Measurements from ENCODE around the gene FAM3A. TPM values are rescaled to one million over a fixed set of nuclear protein-coding genes. Genes with fewer than 3 reads are reported as not detected.

The FAM3A gene
- total and polyA plus RNA-seq, 2 of the 8 experiments (the other 6 are each of a cell fraction or from before 2014, with no cell fraction given) = 16.2 to 18.6 TPM

GRCh38 chrX:154481911-154482601 is 34.0 kb downstream of the FAM3A start:
- ChIA-PET POLR2A (ENCODE audit: partially characterized antibody) (interaction anchor here (1.0 to 1.2 kb wide), 2 partner anchors 48 to 84 kb away, joined by 3 read pairs; partner anchors contain the start of gene RPL10), CTCF (ENCODE audit: partially characterized antibody) (interaction anchor here (0.5 to 2.1 kb wide), 6 partner anchors 21 to 108 kb away, joined by 3 to 8 read pairs (median 3); no protein-coding TSS in a partner anchor)
- no peak overlapping the region for H2BK120ac ChIP-seq (replicated peaks; ENCODE audit: low read depth, low read length)
- no peak overlapping the region for H2BK5ac ChIP-seq (ENCODE audit: low read depth, low read length)
- H3K14ac ChIP-seq (ENCODE audit: insufficient read length) = no peak overlapping the region
- 82% methylated on average over 7 of the region's 14 CpGs; no CpG with 5 or more reads in 1 of the 2 experiments for WGBS, 2 experiments (ENCODE audit: extremely low coverage in 1 of 2, insufficient coverage in 1 of 2, insufficient read length in 1 of 2, insufficient replicate concordance in 2 of 2, low coverage in 1 of 2, low lambda C conversion rate in 2 of 2, missing lambda C conversion rate in 1 of 2)
- no peak overlapping the region for H2BK12ac ChIP-seq (ENCODE audit: low read depth, low read length)
- peaks cover 0 to 2% of the 10 kb centered on the region in 2 experiments for H4K20me1 ChIP-seq (replicated peaks in 1 of 2; ENCODE audit: control insufficient read depth in 1 of 2, insufficient read depth in 2 of 2, low read length in 2 of 2)
- no peak overlapping the region for H4K8ac ChIP-seq (ENCODE audit: extremely low read depth, insufficient read depth, low read length)
- H2BK20ac ChIP-seq (ENCODE audit: low read length) = no peak overlapping the region
- H3K36me3 ChIP-seq (ENCODE audit: control insufficient read depth in 2 of 4, insufficient read depth in 4 of 4, low read length in 3 of 4) = peaks cover 0 to 13% (median 0%) of the 10 kb centered on the region in 4 experiments; a peak in 2 of 8 replicates
- no peak overlapping the region for H3K4me3 ChIP-seq (ENCODE audit: extremely low read depth in 1 of 4, insufficient read depth in 2 of 4, low read depth in 3 of 4, low read length in 4 of 4)
- H3K23me2 ChIP-seq (ENCODE audit: low read depth, low read length) = peaks cover 3% of the 10 kb centered on the region; the same call in 1 of the 2 replicates
- no peak overlapping the region for H2AK5ac ChIP-seq (ENCODE audit: low read depth, low read length)
- FAIRE-seq (no peak), DNase-seq (ENCODE audit: low read depth in 1 of 2, low spot score in 2 of 2) (no peak)
- H3K9ac ChIP-seq (replicated peaks in 1 of 4; ENCODE audit: extremely low read depth in 1 of 4, low read depth in 3 of 4, low read length in 3 of 4) = no peak overlapping the region
- H3K79me1 ChIP-seq (ENCODE audit: low read depth, low read length) = no peaks in the 10 kb centered on the region
- no peaks in the 10 kb centered on the region for H3K9me3 ChIP-seq (ENCODE audit: insufficient read depth in 2 of 2, low read depth in 1 of 2, low read length in 1 of 2)
- no peak overlapping the region for H2BK15ac ChIP-seq (ENCODE audit: low read length)
- H3K18ac ChIP-seq (ENCODE audit: extremely low read depth, low read length) = no peak overlapping the region
- no peak for TF ChIP-seq SIRT6 (IDR thresholded peaks at IDR 0.05; ENCODE audit: low read length)
- no peak overlapping the region for H3K56ac ChIP-seq (replicated peaks; ENCODE audit: insufficient read length, low read depth, low read length)
- H3K23ac ChIP-seq (ENCODE audit: insufficient read length) = no peak overlapping the region
- H3K79me2 ChIP-seq (ENCODE audit: control insufficient read depth in 1 of 2, insufficient read depth in 2 of 2, low read length in 2 of 2) = no peaks in the 10 kb centered on the region
- H3K27ac ChIP-seq (ENCODE audit: low read depth, low read length) = no peak overlapping the region
- no peak overlapping the region for H4K5ac ChIP-seq (ENCODE audit: insufficient read length, low read depth, low read length)
- no peak overlapping the region for H3K4ac ChIP-seq (replicated peaks; ENCODE audit: insufficient read length, low read depth, low read length)
- H3K4me1 ChIP-seq (replicated peaks in 1 of 4; ENCODE audit: control insufficient read depth in 3 of 4, insufficient read depth in 4 of 4, low read length in 3 of 4) = peaks cover 0 to 6% (median 2%) of the 10 kb centered on the region in 4 experiments; a peak in 4 of 7 replicates
- no peaks in the 10 kb centered on the region for H3K27me3 ChIP-seq (replicated peaks in 1 of 4; ENCODE audit: control insufficient read depth in 3 of 4, extremely low read depth in 1 of 4, insufficient read depth in 3 of 4, low read length in 3 of 4)
- no peak overlapping the region for H3K4me2 ChIP-seq (ENCODE audit: insufficient read depth in 1 of 2, low read depth in 2 of 2, low read length in 2 of 2)
- H2AFZ ChIP-seq (ENCODE audit: low read length) = no peak overlapping the region
- no peak overlapping the region for H4K91ac ChIP-seq (replicated peaks; ENCODE audit: insufficient read length, low read length)

Measured in H1 (cell line).